GM13977 (cell line): Measurements from ENCODE around the gene CD200R1L.

Source experiments
- DNase-seq: peaks from one replicate; pipeline ENCODE4 v3.0.0; 2012; ENCODE audit warnings: low spot score
- CTCF ChIP-seq: IDR thresholded peaks from 2 replicates; pipeline ENCODE4 v1.5.1; 2012; ENCODE audit warnings: mild to moderate bottlenecking, control low read depth; ENCODE audit not compliant: insufficient read depth; ENCODE audit errors: extremely low read depth, missing control alignments
- in situ Hi-C: fragments of 300-500 bp; cut with MboI; formaldehyde crosslinking; loops from one replicate; pipeline ENCODE4 v1.12.0; 2022; ENCODE audit warnings: low sequenced_read_pairs, low pct_unique_long_range_greater_than_20kb, mixed read lengths, inconsistent platforms; ENCODE audit not compliant: unreplicated experiment

The CD200R1L gene

GRCh38 chr3:112799946-112800345 lies 46.7 kb downstream of the CD200R1L start:
- in situ Hi-C loops: no loop called here
- DNase-seq: no peak
- no peak for TF ChIP-seq CTCF

GRCh38 chr3:112794622-112795172 lies 52.0 kb downstream of the CD200R1L start:
- no peak for DNase-seq
- in situ Hi-C loops: no loop called here
- TF ChIP-seq CTCF: no peak

DNA sequence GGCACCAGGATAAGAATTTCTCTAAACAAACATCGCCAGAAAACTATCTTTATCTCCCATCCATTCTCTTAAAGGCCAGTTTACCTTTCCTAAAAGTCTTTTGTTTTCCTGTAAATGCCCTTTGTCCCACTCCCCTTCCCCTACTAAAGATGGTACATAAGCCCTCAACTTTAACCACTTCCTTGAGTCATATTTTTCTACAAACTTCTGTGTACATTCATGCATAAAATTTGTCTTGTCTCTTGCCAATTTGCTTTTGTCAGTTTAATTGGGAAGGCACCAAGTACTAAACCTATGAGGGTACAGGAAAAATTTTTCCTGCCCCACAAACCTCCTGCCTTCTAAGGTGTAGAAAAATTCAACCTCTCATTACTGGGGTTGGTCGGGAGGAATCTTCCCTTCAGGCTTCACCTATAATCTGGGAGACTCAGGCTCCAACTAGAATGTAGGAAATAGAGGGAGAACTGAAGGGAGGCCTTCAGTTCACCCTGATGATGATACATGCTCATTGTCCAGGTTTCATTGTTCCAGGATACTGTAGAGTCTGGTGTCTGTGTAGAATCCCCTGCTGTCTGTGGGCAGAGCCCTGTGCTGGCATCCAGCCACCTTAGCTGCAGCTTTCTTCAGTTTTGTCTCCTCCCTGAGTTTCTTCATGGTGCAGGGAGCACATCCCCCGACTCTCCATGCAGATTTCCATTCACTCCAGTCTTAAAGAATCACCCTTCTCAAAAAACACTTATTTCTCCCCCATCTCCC lies 53.2 kb downstream of the CD200R1L start:
- no peak for DNase-seq
- in situ Hi-C loops: no loop called here
- no peak for TF ChIP-seq CTCF

GRCh38 chr3:112791736-112792135 lies 54.9 kb downstream of the CD200R1L start:
- TF ChIP-seq CTCF: no peak
- in situ Hi-C loops: no loop called here
- no peak for DNase-seq

- TF ChIP-seq CTCF: no peak
- no peak for DNase-seq
- in situ Hi-C loops: no loop called here
Measured at GRCh38 chr3:112789787-112790186, 56.9 kb downstream of the CD200R1L start.

GRCh38 chr3:112786881-112787579 lies 59.6 kb downstream of the CD200R1L start:
- in situ Hi-C loops: no loop called here
- TF ChIP-seq CTCF: no peak

More at GRCh38 chr3:112786881-112787579, 59.6 kb downstream of the CD200R1L start:
- DNase-seq: no peak
